Body of pancreas (tissue), 4 donors: ENCODE results near the gene ZFP1. TPM values are rescaled to one million over a fixed set of nuclear protein-coding genes. Genes with fewer than 3 reads are reported as not detected.

Source experiments
- ATAC-seq: fragments of 150-250 bp; one replicate; pipeline ENCODE4 v1.9.1; 2016
- DNase-seq, 4 donors: peaks; one replicate each; pipeline ENCODE4 v3.0.0-alpha.2; 2019
- H3K27ac ChIP-seq, 4 donors: fragments of 200-600 bp; sonication (generic); 1 replicate in 3 of 4; 2 replicates in 1 of 4; pipeline versions ENCODE4 v1.5.1 to v1.6.1; 2016 to 2019; ENCODE audit warnings: mild to moderate bottlenecking in 1 of 4, mixed read lengths in 1 of 4, moderate library complexity in 1 of 4
- H3K27me3 ChIP-seq, 2 donors: fragments of 200-600 bp; sonication (generic); one replicate each; pipeline ENCODE4 v1.6.0; 2016; ENCODE audit warnings: mild to moderate bottlenecking in 1 of 2
- H3K36me3 ChIP-seq, 2 donors: fragments of 200-600 bp; sonication (generic); replicated peaks in 1 of 2; 2 replicates each; pipeline ENCODE4 v1.5.1; 2016; ENCODE audit warnings: low read depth in 2 of 2; ENCODE audit not compliant: insufficient read depth in 1 of 2
- H3K4me1 ChIP-seq: fragments of 200-600 bp; sonication (generic); one replicate; pipeline ENCODE4 v1.6.0; 2016
- H3K4me3 ChIP-seq, 2 donors: fragments of 200-600 bp; sonication (generic); 1 replicate in 1 of 2; 2 replicates in 1 of 2; pipeline ENCODE4 v1.5.1; 2016 to 2019
- H3K9me3 ChIP-seq, 3 donors: fragments of 200-600 bp; sonication (generic); 1 replicate in 2 of 3; 2 replicates in 1 of 3; pipeline ENCODE4 v1.5.1; 2016
- POLR2A ChIP-seq, 3 donors: fragments of 450-650 bp; IDR thresholded peaks; one replicate each; pipeline ENCODE4 v1.6.1; 2016; ENCODE audit warnings: antibody characterized with exemption in 3 of 3, mild to moderate bottlenecking in 2 of 3
- WGBS, 2 donors: methylation state at CpG; one replicate each; pipeline ENCODE4 v1.1.5; 2017; 5-methylcytosine and 5-hydroxymethylcytosine counted together
- intact Hi-C: fragments of 100-400 bp; cut with DNase I; formaldehyde crosslinking; loops from one replicate; pipeline ENCODE4 v1.15.1; 2023
- total RNA-seq, 2 donors: library from RNA; depleted of rRNA; stranded (reverse); fragments of >200 nt; gene quantifications; one replicate each; pipeline ENCODE4 v1.1.0, GENCODE V29; 2016
- TF ChIP-seq, protein P1 (sequence below), 7 experiments: fragments of 450-650 bp in 4 of 7; fragments of 200-600 bp in 3 of 7; sonication (generic) in 3 of 7; IDR thresholded peaks; one replicate each; pipeline ENCODE4 v1.5.1; 2016 to 2019; ENCODE audit warnings: antibody characterized with exemption in 7 of 7

ZFP1 gene
- total RNA-seq, 2 donors from 2014 or later, result 1.6 to 3.4 TPM

DNA sequence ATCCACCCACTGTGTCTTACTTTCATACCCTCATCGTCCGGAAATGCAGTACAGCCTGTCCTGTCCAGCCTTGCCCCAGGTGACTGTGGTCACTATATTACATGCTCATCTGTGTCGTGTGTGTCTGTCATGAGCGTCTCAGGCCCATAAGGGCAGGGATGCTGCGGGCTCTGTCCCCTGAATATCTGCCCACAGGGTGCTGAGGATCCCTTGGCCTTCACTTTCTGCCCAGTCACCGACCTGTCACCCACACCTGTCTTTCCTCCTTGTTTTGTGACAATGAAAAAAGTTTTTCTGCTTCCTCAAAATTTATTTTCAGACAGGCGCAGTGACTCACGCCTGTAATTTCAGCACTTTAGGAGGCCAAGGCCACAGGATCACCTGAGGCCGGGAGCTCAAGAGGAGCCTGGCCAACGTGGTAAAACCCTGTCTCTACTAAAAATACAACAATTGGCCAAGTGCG, 69.1 kb downstream of the ZFP1 start:
- Histone ChIP-seq H3K4me3 (no peak overlapping the region), H3K4me1 (peaks cover 49% of the 10 kb centered on the region), H3K9me3 (no peaks in the 10 kb centered on the region), H3K27me3 (no peaks in the 10 kb centered on the region), H3K27ac (peak overlapping the region; percentile 90 to 100 (median 96)), H3K36me3 (no peaks in the 10 kb centered on the region)
- 28 to 44% methylated on average over 11 of the region's 11 CpGs for WGBS, 2 donors
- DNase-seq (peak; percentile 81 to 93 (median 90)), ATAC-seq (peak; percentile 57)
- intact Hi-C loops, result no loop called here
- peak in 2 of 3 donors; percentile 37 to 52 for TF ChIP-seq POLR2A (IDR thresholded peaks at IDR 0.05)
- TF ChIP-seq, protein P1, sequence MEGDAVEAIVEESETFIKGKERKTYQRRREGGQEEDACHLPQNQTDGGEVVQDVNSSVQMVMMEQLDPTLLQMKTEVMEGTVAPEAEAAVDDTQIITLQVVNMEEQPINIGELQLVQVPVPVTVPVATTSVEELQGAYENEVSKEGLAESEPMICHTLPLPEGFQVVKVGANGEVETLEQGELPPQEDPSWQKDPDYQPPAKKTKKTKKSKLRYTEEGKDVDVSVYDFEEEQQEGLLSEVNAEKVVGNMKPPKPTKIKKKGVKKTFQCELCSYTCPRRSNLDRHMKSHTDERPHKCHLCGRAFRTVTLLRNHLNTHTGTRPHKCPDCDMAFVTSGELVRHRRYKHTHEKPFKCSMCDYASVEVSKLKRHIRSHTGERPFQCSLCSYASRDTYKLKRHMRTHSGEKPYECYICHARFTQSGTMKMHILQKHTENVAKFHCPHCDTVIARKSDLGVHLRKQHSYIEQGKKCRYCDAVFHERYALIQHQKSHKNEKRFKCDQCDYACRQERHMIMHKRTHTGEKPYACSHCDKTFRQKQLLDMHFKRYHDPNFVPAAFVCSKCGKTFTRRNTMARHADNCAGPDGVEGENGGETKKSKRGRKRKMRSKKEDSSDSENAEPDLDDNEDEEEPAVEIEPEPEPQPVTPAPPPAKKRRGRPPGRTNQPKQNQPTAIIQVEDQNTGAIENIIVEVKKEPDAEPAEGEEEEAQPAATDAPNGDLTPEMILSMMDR (IDR thresholded peaks at IDR 0.05), result no peak

DNA sequence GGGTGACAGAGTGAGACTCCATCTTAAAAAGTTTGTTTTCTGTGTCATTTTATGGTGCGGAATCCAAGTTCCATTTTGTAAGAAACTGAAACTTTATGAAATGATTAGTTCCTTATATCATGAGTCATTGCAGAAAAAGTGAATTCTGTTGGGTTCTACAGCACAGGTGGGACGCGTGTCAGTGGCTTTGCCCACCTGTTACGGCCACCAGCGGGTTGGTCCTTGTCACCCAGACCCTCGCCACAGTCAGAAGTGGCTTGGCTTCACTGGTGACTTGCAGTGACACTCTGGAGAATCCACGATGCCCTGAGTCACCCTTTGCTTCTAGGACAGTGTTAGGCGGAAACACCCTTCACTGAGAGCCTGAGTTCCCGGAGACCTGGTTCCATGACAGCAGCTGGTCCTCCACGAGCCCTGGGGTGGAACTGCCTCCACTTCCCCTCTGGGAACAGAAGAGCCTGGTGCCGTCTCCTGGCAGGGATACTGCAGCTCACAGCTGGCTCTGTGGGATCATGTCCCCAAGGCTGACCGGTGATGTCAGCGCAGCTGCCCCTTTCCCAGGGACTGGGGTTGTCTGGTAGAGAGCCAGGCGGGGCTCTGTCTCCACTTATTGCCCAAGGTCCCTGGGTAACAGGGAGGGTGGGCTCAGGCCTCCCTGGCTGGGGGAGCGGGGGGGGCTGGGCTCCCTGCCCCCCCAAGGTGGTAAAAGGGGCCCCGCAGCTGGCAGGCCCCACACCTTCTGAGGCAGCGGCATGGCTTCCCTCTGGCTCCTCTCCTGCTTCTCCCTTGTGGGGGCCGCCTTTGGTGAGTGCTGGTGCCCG, 70.1 kb downstream of the ZFP1 start, which contains the start of gene CTRB1:
Gene CTRB1 (plus strand): TSS at position 733 of the 821 bp plus-strand sequence. CDS start 20 bp downstream, at position 753.
- TF ChIP-seq, protein P1 (IDR thresholded peaks at IDR 0.05), result no peak
- TF ChIP-seq POLR2A (IDR thresholded peaks at IDR 0.05), result peak; percentile 85 to 96 (median 96)
- H3K27me3 ChIP-seq, result no peaks in the 10 kb centered on the region
- 42 to 59% methylated on average over 9 to 17 of the region's 19 CpGs for WGBS, 2 donors
- H3K4me1 ChIP-seq, result peaks cover 51% of the 10 kb centered on the region
- peak within 1 kb of the TSS; percentile 54 to 97 for H3K4me3 ChIP-seq
- ATAC-seq (peak; percentile 67), DNase-seq (peak; percentile 97 to 99 (median 99))
- H3K27ac ChIP-seq, result peak within 1 kb of the TSS; percentile 90 to 100 (median 96)
- no peaks in the 10 kb centered on the region for H3K9me3 ChIP-seq
- H3K36me3 ChIP-seq, result no peaks in the 10 kb centered on the region
- intact Hi-C loops, result no loop called here

DNA sequence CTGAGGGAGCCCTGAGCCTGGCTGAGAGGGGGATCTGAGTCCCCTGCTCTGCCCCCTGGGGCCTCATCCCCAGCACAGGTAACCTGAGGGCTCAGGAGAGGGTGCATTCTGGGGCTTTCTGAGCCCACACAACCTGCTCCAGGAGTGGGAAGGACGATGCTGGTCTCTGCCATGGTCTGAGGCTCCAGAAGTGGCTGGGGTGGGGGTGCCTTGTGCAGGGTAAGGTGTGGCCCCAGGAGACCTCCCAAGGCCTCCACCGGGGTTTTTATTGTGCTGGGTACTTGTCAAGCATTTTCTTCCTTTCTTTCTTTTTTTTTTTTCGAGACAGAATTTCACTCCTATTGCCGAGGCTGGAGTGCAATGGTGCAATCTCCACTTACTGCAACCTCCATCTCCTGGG, 70.8 kb downstream of the ZFP1 start:
- WGBS, 2 donors, result 33% methylated on average over 4 of the region's 4 CpGs
- ATAC-seq (peak; percentile 0), DNase-seq (no peak)
- peak overlapping the region; percentile 90 to 100 (median 96) for H3K27ac ChIP-seq
- no peaks in the 10 kb centered on the region for H3K27me3 ChIP-seq
- peak overlapping the region; percentile 54 to 97 for H3K4me3 ChIP-seq
- H3K9me3 ChIP-seq, result no peaks in the 10 kb centered on the region
- no peak for TF ChIP-seq POLR2A (IDR thresholded peaks at IDR 0.05)
- TF ChIP-seq, protein P1 (IDR thresholded peaks at IDR 0.05), result no peak
- H3K36me3 ChIP-seq, result no peaks in the 10 kb centered on the region
- intact Hi-C loops, result no loop called here
- peaks cover 51% of the 10 kb centered on the region for H3K4me1 ChIP-seq

DNA sequence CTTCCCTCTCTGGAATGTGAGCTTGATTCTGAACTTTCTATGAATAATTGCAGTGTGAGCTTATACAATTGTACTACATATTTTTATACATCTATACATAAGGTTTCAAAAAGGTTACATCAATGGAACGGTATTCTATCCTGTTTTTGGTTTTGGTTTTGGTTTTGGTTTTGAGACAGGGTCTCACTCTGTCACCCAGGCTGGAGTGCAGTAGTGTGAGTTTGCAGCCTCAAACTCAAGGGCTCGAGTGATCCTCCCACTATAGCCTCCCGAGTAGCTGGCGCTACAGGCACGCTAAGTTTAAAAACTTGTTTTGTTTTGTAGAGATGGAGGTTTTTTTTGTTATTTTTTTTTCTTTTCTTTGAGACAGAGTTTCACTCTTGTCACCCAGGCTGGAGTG, 71.5 kb downstream of the ZFP1 start:
- 32 to 42% methylated on average over 5 of the region's 5 CpGs for WGBS, 2 donors
- Histone ChIP-seq H3K4me1 (peaks cover 56% of the 10 kb centered on the region), H3K27me3 (no peaks in the 10 kb centered on the region), H3K4me3 (peak overlapping the region; percentile 54 to 97), H3K36me3 (no peaks in the 10 kb centered on the region), H3K27ac (peak overlapping the region; percentile 90 to 100 (median 96)), H3K9me3 (no peaks in the 10 kb centered on the region)
- TF ChIP-seq, protein P1 (IDR thresholded peaks at IDR 0.05), result no peak
- TF ChIP-seq POLR2A (IDR thresholded peaks at IDR 0.05), result no peak
- ATAC-seq (no peak), DNase-seq (no peak)
- intact Hi-C loops, result no loop called here

Other genes starting within 250 kb of the ZFP1 start
- 10 to 100 TPM; 29.6 to 59.3 TPM for gene WDR59, start 163.4 kb upstream of the ZFP1 start, total RNA-seq
- gene ZNRF1, start 149.5 kb upstream of the ZFP1 start, total RNA-seq, result 10 to 100 TPM in 1 of 2 donors, 1 to 10 TPM in 1; 9.3 to 21.4 TPM
- gene LDHD, start 31.7 kb upstream of the ZFP1 start, total RNA-seq, result 10 to 100 TPM; 27.7 to 28.3 TPM
- gene CTRB2, start 58.6 kb downstream of the ZFP1 start, total RNA-seq, result over 10,000 TPM; 18,538 to 32,261 TPM
- gene CTRB1, start 70.5 kb downstream of the ZFP1 start, total RNA-seq, result over 10,000 TPM; 14,932 to 20,352 TPM
- 10 to 100 TPM; 61.0 to 72.8 TPM for gene BCAR1, start 103.1 kb downstream of the ZFP1 start, total RNA-seq